Thymus (tissue), 11 donors: ENCODE data around the gene PFDN4. TPM values are rescaled to one million over a fixed set of nuclear protein-coding genes. Genes with fewer than 3 reads are reported as not detected.
"Not testable (repeated sequence)": the region's sequence is repeated elsewhere in the genome, so short reads cannot be mapped to it uniquely, and the experiment has no call there.

Source experiments
- DNase-seq, 9 donors: peaks; one replicate each; pipeline ENCODE4 v3.0.0-alpha.2; 2013; ENCODE audit warnings: low spot score in 9 of 9, low read depth in 6 of 9, missing footprints in 1 of 9
- H3K27ac ChIP-seq, 2 donors: one replicate each; pipeline ENCODE4 v1.5.1; 2013; ENCODE audit warnings: control low read depth in 1 of 2, low read depth in 1 of 2, low read length in 1 of 2, mild to moderate bottlenecking in 1 of 2, moderate library complexity in 1 of 2
- H3K27me3 ChIP-seq, 2 donors: one replicate each; pipeline ENCODE4 v1.5.1; 2013; ENCODE audit warnings: low read length in 1 of 2; ENCODE audit not compliant: control insufficient read depth in 2 of 2, insufficient read depth in 1 of 2
- H3K36me3 ChIP-seq, 2 donors: one replicate each; pipeline ENCODE4 v1.5.1; 2013; ENCODE audit warnings: low read length in 1 of 2, mild to moderate bottlenecking in 1 of 2, moderate library complexity in 1 of 2; ENCODE audit not compliant: control insufficient read depth in 2 of 2, insufficient read depth in 2 of 2
- H3K4me1 ChIP-seq, 2 donors: one replicate each; pipeline ENCODE4 v1.5.1; 2013; ENCODE audit warnings: low read length in 2 of 2; ENCODE audit not compliant: control insufficient read depth in 2 of 2, insufficient read depth in 2 of 2
- H3K4me3 ChIP-seq, 2 donors: one replicate each; pipeline ENCODE4 v1.5.1; 2013; ENCODE audit warnings: low read length in 2 of 2, control low read depth in 1 of 2, mild to moderate bottlenecking in 1 of 2
- H3K9me3 ChIP-seq, 2 donors: one replicate each; pipeline ENCODE4 v1.5.1; 2013; ENCODE audit warnings: low read length in 1 of 2, mild to moderate bottlenecking in 1 of 2; ENCODE audit not compliant: control insufficient read depth in 2 of 2, insufficient read depth in 1 of 2
- WGBS: extraction: QIAGEN DNeasy Blood & Tissue Kit; methylation state at CpG from one replicate; pipeline ENCODE4 v1.1.7; 2013; 5-methylcytosine and 5-hydroxymethylcytosine counted together
- polyA plus RNA-seq: library from polyadenylated mRNA; stranded (reverse); fragments of 200-250 nt; gene quantifications from one replicate; pipeline ENCODE4 v1.2.3, GENCODE V29; 2013
- total RNA-seq: library from RNA; stranded (reverse); fragments of 120-200 nt; gene quantifications from one replicate; pipeline ENCODE4 v1.2.4, GENCODE V29; 2013
- donor health status: healthy.

PFDN4 gene
- total and polyA plus RNA-seq, 2 donors, result 123 to 124 TPM

GRCh38 chr20:54227241-54227640, 19.4 kb downstream of the PFDN4 start:
- Histone ChIP-seq H3K4me3 (no peak overlapping the region), H3K27ac (no peak overlapping the region), H3K27me3 (no peaks in the 10 kb centered on the region), H3K36me3 (no peaks in the 10 kb centered on the region), H3K9me3 (no peaks in the 10 kb centered on the region), H3K4me1 (peaks cover 0 to under 1% of the 10 kb centered on the region in 2 donors)
- DNase-seq, result no peak

DNA sequence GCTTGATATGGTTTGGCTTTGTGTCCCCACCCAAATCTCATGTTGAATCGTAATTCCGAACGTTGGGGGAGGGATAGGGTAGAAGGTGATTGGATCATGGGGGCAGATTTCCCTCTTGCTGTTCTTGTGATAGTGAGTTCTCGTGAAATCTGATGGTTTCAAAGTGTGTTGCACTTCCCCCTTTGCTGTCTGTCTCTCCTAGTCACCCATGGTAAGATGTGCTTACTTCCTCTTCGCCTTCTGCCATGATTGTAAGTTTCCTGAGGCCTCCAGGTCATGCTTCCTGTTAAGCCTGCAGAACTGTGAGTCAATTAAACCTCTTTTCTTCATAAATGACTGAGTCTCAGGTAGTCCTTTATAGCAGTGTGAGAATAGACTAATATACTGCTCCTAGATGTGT, 19.9 kb downstream of the PFDN4 start:
- no peaks in the 10 kb centered on the region for H3K4me1 ChIP-seq
- H3K4me3 ChIP-seq, result no peak overlapping the region
- no peak overlapping the region for H3K27ac ChIP-seq
- H3K9me3 ChIP-seq, result peaks cover 0 to 3% of the 10 kb centered on the region in 2 donors
- 94% methylated on average over 5 of the region's 5 CpGs for WGBS
- no peak for DNase-seq
- H3K36me3 ChIP-seq, result no peaks in the 10 kb centered on the region
- no peaks in the 10 kb centered on the region for H3K27me3 ChIP-seq

- WGBS, result 95% methylated on average over 3 of the region's 3 CpGs
- Histone ChIP-seq H3K4me1 (no peaks in the 10 kb centered on the region), H3K27me3 (no peaks in the 10 kb centered on the region), H3K27ac (no peak overlapping the region), H3K9me3 (peaks cover 0 to 3% of the 10 kb centered on the region in 2 donors), H3K4me3 (no peak overlapping the region), H3K36me3 (no peaks in the 10 kb centered on the region)
- no peak for DNase-seq
These were observed 21.0 kb downstream of the PFDN4 start for GRCh38 chr20:54228841-54229240.

GRCh38 chr20:54229566-54230160, 21.8 kb downstream of the PFDN4 start:
- Histone ChIP-seq H3K9me3 (peaks cover 0 to 3% of the 10 kb centered on the region in 2 donors), H3K4me1 (no peaks in the 10 kb centered on the region), H3K4me3 (no peak overlapping the region), H3K36me3 (no peaks in the 10 kb centered on the region), H3K27ac (no peak overlapping the region), H3K27me3 (no peaks in the 10 kb centered on the region)
- no peak for DNase-seq
- 94% methylated on average over 2 of the region's 2 CpGs for WGBS

GRCh38 chr20:54231036-54231435, 23.1 kb downstream of the PFDN4 start:
- 53% methylated on average over 3 of the region's 3 CpGs for WGBS
- H3K4me1 ChIP-seq, result no peaks in the 10 kb centered on the region
- no peak for DNase-seq

GRCh38 chr20:54234991-54235390, 27.1 kb downstream of the PFDN4 start:
- no peaks in the 10 kb centered on the region for H3K36me3 ChIP-seq
- no peaks in the 10 kb centered on the region for H3K4me1 ChIP-seq
- H3K27ac ChIP-seq, result no peak overlapping the region
- DNase-seq, result no peak
- 85% methylated on average over 2 of the region's 2 CpGs for WGBS
- H3K27me3 ChIP-seq, result no peaks in the 10 kb centered on the region
- peaks cover 0 to 3% of the 10 kb centered on the region in 2 donors for H3K9me3 ChIP-seq
- no peak overlapping the region for H3K4me3 ChIP-seq

More at GRCh38 chr20:54231036-54231435, 23.1 kb downstream of the PFDN4 start:
- peaks cover 0 to 3% of the 10 kb centered on the region in 2 donors for H3K9me3 ChIP-seq
- H3K27me3 ChIP-seq, result no peaks in the 10 kb centered on the region
- no peaks in the 10 kb centered on the region for H3K36me3 ChIP-seq
- H3K4me3 ChIP-seq, result no peak overlapping the region
- H3K27ac ChIP-seq, result no peak overlapping the region

- 62% methylated on average over 12 of the region's 12 CpGs for WGBS
These were observed 29.4 kb downstream of the PFDN4 start for GRCh38 chr20:54237116-54237943.

DNA sequence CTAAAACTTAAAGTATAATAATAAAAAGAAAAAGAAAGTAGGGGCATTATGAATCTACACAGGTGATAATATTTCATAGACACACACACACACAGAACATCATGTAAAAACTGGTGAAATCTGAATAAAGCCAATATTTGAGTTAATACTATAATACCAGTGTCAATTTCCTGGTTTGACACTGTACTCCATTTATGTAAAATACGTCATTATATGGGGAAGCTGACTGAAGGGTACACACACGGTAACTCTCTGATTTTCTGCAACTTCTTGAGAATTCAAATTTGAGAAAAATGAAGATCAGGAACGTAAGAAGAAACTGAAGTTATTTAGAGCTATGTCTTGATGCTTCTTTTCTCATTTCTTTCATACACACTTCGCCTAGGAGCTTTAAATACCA, 36.2 kb downstream of the PFDN4 start:
- Histone ChIP-seq H3K27ac (no peak overlapping the region), H3K4me3 (no peak overlapping the region), H3K27me3 (no peaks in the 10 kb centered on the region), H3K4me1 (no peaks in the 10 kb centered on the region), H3K9me3 (no peaks in the 10 kb centered on the region), H3K36me3 (no peaks in the 10 kb centered on the region)
- DNase-seq, result no peak
- WGBS, result 93% methylated on average over 4 of the region's 4 CpGs

More at GRCh38 chr20:54237116-54237943, 29.4 kb downstream of the PFDN4 start:
- Histone ChIP-seq H3K36me3 (no peaks in the 10 kb centered on the region), H3K4me1 (no peaks in the 10 kb centered on the region), H3K4me3 (no peak overlapping the region), H3K27me3 (no peaks in the 10 kb centered on the region), H3K9me3 (peaks cover 0 to 3% of the 10 kb centered on the region in 2 donors), H3K27ac (no peak overlapping the region)
- no peak for DNase-seq

- H3K4me3 ChIP-seq, H3K4me1 ChIP-seq, H3K27ac ChIP-seq, H3K27me3 ChIP-seq, H3K36me3 ChIP-seq, H3K9me3 ChIP-seq, DNase-seq: not testable (repeated sequence)
- whole genome bisulfite sequencing, result 97% methylated on average over 4 of the region's 4 CpGs
These were observed 40.8 kb downstream of the PFDN4 start for GRCh38 chr20:54248705-54249104.
